SK-N-SH (cell line): Measurements from ENCODE around the gene TRAF4. TPM values are rescaled to one million over a fixed set of nuclear protein-coding genes. Genes with fewer than 3 reads are reported as not detected.

ENCODE experiments used
- CTCF ChIA-PET: fragments of 300-600, 350-600 bp; formaldehyde crosslinking; extraction: SDS; loops from one replicate; lab custom pipeline; 2021; lab: Yijun Ruan, JAX
- POLR2A ChIA-PET: fragments of 350-600 bp; sonication (Branson Sonifier 250); formaldehyde crosslinking; extraction: SDS; loops from one replicate; lab custom pipeline; 2020; ENCODE audit warnings: antibody characterized with exemption, inconsistent platforms; lab: Yijun Ruan, JAX
- DNase-seq: peaks from one replicate; pipeline ENCODE4 v3.0.0; 2012
- H2AFZ ChIP-seq: fragments of 200-600 bp; sonication (generic); 2 replicates; pipeline ENCODE4 v1.8.1; 2016; ENCODE audit warnings: antibody characterized with exemption, mild to moderate bottlenecking, low read depth
- H3F3A ChIP-seq: fragments of 200-600 bp; sonication (generic); replicated peaks from 2 replicates; pipeline ENCODE3; 2016; ENCODE audit warnings: antibody characterized with exemption, mild to moderate bottlenecking; ENCODE audit not compliant: insufficient read depth
- H3K27ac ChIP-seq, 2 experiments: fragments of 200-500 bp in 1 of 2; fragments of 200-600 bp in 1 of 2; sonication (Bioruptor generic) in 1 of 2; sonication (generic), shearing (Covaris generic) in 1 of 2; 2 replicates each; pipeline versions ENCODE4 v1.5.1 to v1.6.1; 2014 to 2016; ENCODE audit warnings: low read depth in 2 of 2, inconsistent platforms in 1 of 2, low read length in 1 of 2, mild to moderate bottlenecking in 1 of 2, mixed read lengths in 1 of 2
- H3K27me3 ChIP-seq: fragments of 200-600 bp; sonication (generic), shearing (Covaris generic); 2 replicates; pipeline ENCODE4 v1.6.1; 2016; ENCODE audit warnings: mixed run types; ENCODE audit not compliant: insufficient read depth
- H3K36me3 ChIP-seq, 2 experiments: fragments of 200-500 bp in 1 of 2; fragments of 200-600 bp in 1 of 2; sonication (Bioruptor generic) in 1 of 2; sonication (generic) in 1 of 2; replicated peaks in 1 of 2; 2 replicates each; pipeline versions ENCODE3 to v1.5.1; 2014 to 2016; ENCODE audit warnings: low read length in 1 of 2, mild to moderate bottlenecking in 1 of 2; ENCODE audit not compliant: insufficient read depth in 2 of 2, control insufficient read depth in 1 of 2
- H3K4me1 ChIP-seq, 2 experiments: fragments of 200-500 bp in 1 of 2; fragments of 200-600 bp in 1 of 2; sonication (Bioruptor generic) in 1 of 2; sonication (generic), shearing (Covaris generic) in 1 of 2; 2 replicates each; pipeline versions ENCODE4 v1.5.1 to v1.6.1; 2014 to 2016; ENCODE audit warnings: low read depth in 1 of 2, low read length in 1 of 2, mixed run types in 1 of 2; ENCODE audit not compliant: insufficient read depth in 2 of 2, control insufficient read depth in 1 of 2
- H3K4me2 ChIP-seq: fragments of 200-600 bp; sonication (generic), shearing (Covaris generic); 2 replicates; pipeline ENCODE4 v1.6.1; 2017; ENCODE audit warnings: mixed run types
- H3K4me3 ChIP-seq, 2 experiments: fragments of 200-500 bp in 1 of 2; fragments of 200-600 bp in 1 of 2; sonication (Bioruptor generic) in 1 of 2; sonication (generic), shearing (Covaris generic) in 1 of 2; 2 replicates each; pipeline versions ENCODE4 v1.5.1 to v1.8.1; 2014 to 2016; ENCODE audit warnings: low read depth in 2 of 2, inconsistent platforms in 1 of 2, low read length in 1 of 2, mild to moderate bottlenecking in 1 of 2, mixed read lengths in 1 of 2, moderate library complexity in 1 of 2
- H3K79me2 ChIP-seq: fragments of 200-600 bp; sonication (generic); 2 replicates; pipeline ENCODE4 v1.8.1; 2017; ENCODE audit warnings: mild to moderate bottlenecking; ENCODE audit not compliant: insufficient read depth
- H3K9ac ChIP-seq: fragments of 200-600 bp; sonication (generic); 2 replicates; pipeline ENCODE4 v1.6.1; 2017; ENCODE audit warnings: mixed run types
- H3K9me2 ChIP-seq: fragments of 200-600 bp; sonication (generic); 2 replicates; pipeline ENCODE4 v1.6.1; 2017; ENCODE audit warnings: mixed run types
- H3K9me3 ChIP-seq: fragments of 200-600 bp; sonication (generic); 2 replicates; pipeline ENCODE4 v1.6.1; 2017; ENCODE audit warnings: mixed run types, mild to moderate bottlenecking, moderate library complexity
- H4K20me1 ChIP-seq: fragments of 200-600 bp; sonication (generic); 2 replicates; pipeline ENCODE4 v1.6.1; 2017; ENCODE audit warnings: mild to moderate bottlenecking, mixed run types; ENCODE audit not compliant: insufficient read depth
- ELF1 ChIP-seq: IDR thresholded peaks from 2 replicates; pipeline ENCODE4 v1.4.0; 2012
- EP300 ChIP-seq, 2 experiments: IDR thresholded peaks; 2 replicates each; pipeline versions ENCODE4 v1.4.0 to v1.6.1; 2012; ENCODE audit warnings: borderline replicate concordance in 1 of 2, low read depth in 1 of 2, low read length in 1 of 2
- EZH2phosphoT487 ChIP-seq: fragments of 200-600 bp; sonication (generic); IDR thresholded peaks from 2 replicates; pipeline ENCODE4 v1.6.1; 2017; ENCODE audit warnings: low read depth, mixed run types, mild to moderate bottlenecking, antibody characterized with exemption, moderate library complexity, borderline replicate concordance
- FOSL2 ChIP-seq: IDR thresholded peaks from 2 replicates; pipeline ENCODE4 v1.4.0; 2012; ENCODE audit warnings: low read depth, mild to moderate bottlenecking, moderate library complexity, borderline replicate concordance
- FOXJ3 ChIP-seq: sonication (generic); formaldehyde crosslinking; IDR thresholded peaks from 2 replicates; pipeline ENCODE4 v1.5.1; 2020; ENCODE audit warnings: mild to moderate bottlenecking, missing genetic modification reagents
- FOXM1 ChIP-seq: IDR thresholded peaks from 2 replicates; pipeline ENCODE4 v1.4.0; 2012; ENCODE audit warnings: low read depth, mild to moderate bottlenecking
- GABPA ChIP-seq: IDR thresholded peaks from 2 replicates; pipeline ENCODE4 v1.4.0; 2012; ENCODE audit warnings: low read depth, mild to moderate bottlenecking
- JUND ChIP-seq: IDR thresholded peaks from 2 replicates; pipeline ENCODE4 v1.4.0; 2012
- MXI1 ChIP-seq: IDR thresholded peaks from 2 replicates; pipeline ENCODE4 v1.6.1; 2012; ENCODE audit warnings: mild to moderate bottlenecking, low read depth, low read length, improper control_type of control experiment
- NRF1 ChIP-seq: IDR thresholded peaks from 2 replicates; pipeline ENCODE4 v1.6.1; 2012; ENCODE audit warnings: low read depth, mild to moderate bottlenecking, low read length
- RAD21 ChIP-seq: IDR thresholded peaks from 2 replicates; pipeline ENCODE4 v1.6.1; 2012; ENCODE audit warnings: mild to moderate bottlenecking, low read length
- SMC3 ChIP-seq: IDR thresholded peaks from 2 replicates; pipeline ENCODE4 v1.6.1; 2012; ENCODE audit warnings: low read depth, low read length, improper control_type of control experiment
- TAF1 ChIP-seq: IDR thresholded peaks from 2 replicates; pipeline ENCODE4 v1.6.1; 2012; ENCODE audit warnings: low read depth, mild to moderate bottlenecking, low read length, moderate library complexity, borderline replicate concordance
- USF2 ChIP-seq: fragments of 150-350 bp; IDR thresholded peaks from 2 replicates; pipeline ENCODE4 v1.6.1; 2017; ENCODE audit warnings: antibody characterized with exemption, low read length, low read depth, borderline replicate concordance
- YY1 ChIP-seq: IDR thresholded peaks from 2 replicates; pipeline ENCODE4 v1.4.0; 2012; ENCODE audit warnings: low read depth, mild to moderate bottlenecking
- WGBS: methylation state at CpG from one replicate; pipeline ENCODE4 v1.1.6; 2017; ENCODE audit warnings: low lambda C conversion rate; 5-methylcytosine and 5-hydroxymethylcytosine counted together
- polyA plus RNA-seq, 3 experiments: library from polyadenylated mRNA; depleted of rRNA; stranded (reverse); fragments of >200 nt; gene quantifications; 2 replicates each; pipeline ENCODE4 v1.2.3, GENCODE V29; 2012

Gene TRAF4
- polyA plus RNA-seq, 1 of the 3 experiments (the other 2 are of a cell fraction) = 95.7 TPM

GRCh38 chr17:28712705-28713415 is 31.0 kb upstream of the TRAF4 start:
- H3K4me3 ChIP-seq = no peak overlapping the region
- no peak overlapping the region for H3K4me2 ChIP-seq
- no peaks in the 10 kb centered on the region for H3K27me3 ChIP-seq
- H3F3A ChIP-seq = peaks cover 23% of the 10 kb centered on the region
- WGBS = 86% methylated on average over 7 of the region's 7 CpGs
- peaks cover 9% of the 10 kb centered on the region; the same call in 1 of the 2 replicates for H3K79me2 ChIP-seq
- H4K20me1 ChIP-seq = no peaks in the 10 kb centered on the region
- H2AFZ ChIP-seq = no peak overlapping the region
- CTCF ChIA-PET = interaction anchor here (0.6 to 4.1 kb wide), 3 partner anchors 14 to 189 kb away, joined by 3 to 25 read pairs (median 7); partner anchors contain the start of genes NEK8 and TLCD1
- no peak for TF ChIP-seq MXI1
- TF ChIP-seq NRF1 = no peak
- TF ChIP-seq FOXJ3 = no peak
- no peak for TF ChIP-seq EP300 (IDR thresholded peaks at IDR 0.05; ENCODE audit: borderline replicate concordance in 1 of 2, low read depth in 1 of 2, low read length in 1 of 2)
- no peak for TF ChIP-seq ELF1
- TF ChIP-seq TAF1 = no peak
- no peak for TF ChIP-seq RAD21
- no peak for TF ChIP-seq SMC3
- no peak for TF ChIP-seq JUND
- TF ChIP-seq, all 33 proteins: peak for 0
- POLR2A ChIA-PET = no interaction called here
- Histone ChIP-seq H3K4me1 (peaks cover 0 to 2% of the 10 kb centered on the region in 2 experiments; a peak in 2 of 4 replicates), H3K9me2 (no peaks in the 10 kb centered on the region), H3K9ac (no peak overlapping the region), H3K9me3 (no peaks in the 10 kb centered on the region), H3K27ac (no peak overlapping the region), H3K36me3 (no peaks in the 10 kb centered on the region)
- no peak for DNase-seq

- ChIA-PET CTCF (interaction anchor here (0.9 kb wide), 1 partner anchor 36 kb away, joined by 4 read pairs; no protein-coding TSS in a partner anchor), POLR2A (no interaction called here)
- H3F3A ChIP-seq = peaks cover 22% of the 10 kb centered on the region
- H3K9me3 ChIP-seq = no peaks in the 10 kb centered on the region
- H3K79me2 ChIP-seq = peaks cover 9% of the 10 kb centered on the region; the same call in 1 of the 2 replicates
- H2AFZ ChIP-seq = no peak overlapping the region
- TF ChIP-seq YY1 (no peak), FOXM1 (no peak), GABPA (no peak), FOSL2 (no peak), EZH2phosphoT487 (no peak), USF2 (no peak)
- H3K9me2 ChIP-seq = no peaks in the 10 kb centered on the region
- no peaks in the 10 kb centered on the region for H3K27me3 ChIP-seq
- H4K20me1 ChIP-seq = no peaks in the 10 kb centered on the region
- H3K27ac ChIP-seq = no peak overlapping the region
- H3K4me3 ChIP-seq = no peak overlapping the region
- no peak for DNase-seq
- WGBS = 66% methylated on average over 3 of the region's 3 CpGs
- H3K9ac ChIP-seq = no peak overlapping the region
- no peak overlapping the region for H3K4me2 ChIP-seq
- H3K36me3 ChIP-seq = no peaks in the 10 kb centered on the region
- peaks cover 0 to 2% of the 10 kb centered on the region in 2 experiments; a peak in 2 of 4 replicates for H3K4me1 ChIP-seq
These were observed 29.5 kb upstream of the TRAF4 start for GRCh38 chr17:28714281-28714680.
